GM18951 (cell line): ENCODE results near the gene KIAA0586.
A peak's percentile ranks its signal among the peaks of the same experiment; 100 is the strongest.
"Not testable (repeated sequence)": the region's sequence is repeated elsewhere in the genome, so short reads cannot be mapped to it uniquely, and the experiment has no call there.

Source experiments
- POLR2A ChIP-seq: IDR thresholded peaks from 4 replicates; pipeline ENCODE4 v1.6.1; 2011; ENCODE audit warnings: mild to moderate bottlenecking; ENCODE audit not compliant: insufficient read length, insufficient read depth; ENCODE audit errors: extremely low read depth
- in situ Hi-C: fragments of 300-500 bp; cut with MboI; formaldehyde crosslinking; loops from one replicate; pipeline ENCODE4 v1.12.0; 2022; ENCODE audit warnings: low sequenced_read_pairs, mixed read lengths, inconsistent platforms; ENCODE audit not compliant: unreplicated experiment

Gene KIAA0586

GRCh38 chr14:58427281-58428117, at the start of gene KIAA0586, which contains the start of gene TIMM9:
KIAA0586 (plus strand) TSS chr14:58427719; CDS start chr14:58428265, 546 bp downstream.
TIMM9 (minus strand) TSS chr14:58427531; CDS start chr14:58411945, 15,586 bp downstream.
- in situ Hi-C loops, result no loop called here
- TF ChIP-seq POLR2A, result peak; percentile 81

- TF ChIP-seq POLR2A, result no peak
- in situ Hi-C loops, result no loop called here
Measured at GRCh38 chr14:58390830-58391229, 36.7 kb upstream of the KIAA0586 start.

DNA sequence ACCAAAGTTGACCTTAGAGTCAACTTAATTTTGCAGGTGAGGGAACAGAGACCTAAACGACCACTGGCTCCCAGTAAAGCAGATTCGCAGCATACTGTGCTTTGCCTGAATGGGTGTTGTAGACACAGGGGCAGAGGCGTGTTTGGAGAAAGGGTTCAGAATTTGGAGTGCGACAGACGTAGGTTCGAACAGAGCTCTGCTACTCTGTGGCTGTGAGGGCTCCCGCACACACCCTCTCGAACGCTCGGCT, 32.0 kb upstream of the KIAA0586 start:
- in situ Hi-C loops, result no loop called here
- TF ChIP-seq POLR2A, result no peak

DNA sequence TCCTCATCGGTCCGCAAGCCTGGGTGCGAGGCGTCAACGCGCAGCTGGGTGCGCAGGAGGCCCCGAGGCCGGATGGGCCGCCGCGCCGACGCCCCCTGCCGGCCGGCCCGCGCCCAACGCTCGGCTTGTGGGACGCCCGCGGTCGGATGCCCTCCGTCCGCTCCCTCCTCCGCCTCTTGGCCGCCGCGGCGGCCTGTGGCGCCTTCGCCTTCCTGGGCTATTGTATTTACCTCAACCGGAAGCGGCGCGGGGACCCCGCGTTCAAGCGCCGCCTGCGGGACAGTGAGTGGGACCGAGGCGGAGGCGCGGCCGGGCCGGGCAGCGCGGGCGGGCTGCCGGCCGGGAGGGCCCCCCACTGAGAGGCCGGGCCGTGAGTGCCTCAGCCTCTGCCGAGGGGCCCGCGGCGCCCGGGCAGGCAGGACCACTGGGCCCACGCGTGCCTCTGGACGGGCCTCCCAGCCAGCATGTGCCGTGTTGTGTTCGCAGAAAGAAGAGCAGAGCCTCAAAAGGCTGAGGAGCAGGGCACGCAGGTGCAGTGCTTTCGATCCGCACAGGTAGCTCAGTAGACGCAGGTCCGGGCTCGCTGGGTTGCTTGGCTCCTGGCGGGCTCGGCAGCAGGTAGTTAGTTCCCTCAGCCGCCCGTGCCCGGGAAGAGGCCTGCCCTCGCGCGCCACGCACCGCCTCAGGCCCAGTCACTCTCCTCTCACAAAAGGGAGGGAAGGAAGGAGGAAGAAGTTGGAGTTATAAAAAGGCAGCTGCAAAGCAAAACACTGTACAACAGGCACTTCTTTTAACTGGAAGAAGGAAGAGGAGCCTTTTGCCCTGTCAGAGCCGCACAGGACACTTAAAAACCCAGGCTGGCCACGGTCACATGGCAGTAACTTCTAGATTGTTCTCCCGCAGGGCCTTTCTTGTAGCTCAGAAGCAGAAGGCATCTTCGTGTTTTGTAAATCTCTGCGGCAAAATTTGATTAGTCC, 31.4 kb upstream of the KIAA0586 start, which contains the start of gene TOMM20L:
Gene TOMM20L, plus strand, starts transcription at position 119 of the 977 bp plus-strand sequence. Its CDS starts 28 bp downstream, at position 147.
- in situ Hi-C loops, result no loop called here
- TF ChIP-seq POLR2A, result peak; percentile 36

GRCh38 chr14:58397156-58397555, 30.4 kb upstream of the KIAA0586 start:
- in situ Hi-C loops, result no loop called here
- no peak for TF ChIP-seq POLR2A

DNA sequence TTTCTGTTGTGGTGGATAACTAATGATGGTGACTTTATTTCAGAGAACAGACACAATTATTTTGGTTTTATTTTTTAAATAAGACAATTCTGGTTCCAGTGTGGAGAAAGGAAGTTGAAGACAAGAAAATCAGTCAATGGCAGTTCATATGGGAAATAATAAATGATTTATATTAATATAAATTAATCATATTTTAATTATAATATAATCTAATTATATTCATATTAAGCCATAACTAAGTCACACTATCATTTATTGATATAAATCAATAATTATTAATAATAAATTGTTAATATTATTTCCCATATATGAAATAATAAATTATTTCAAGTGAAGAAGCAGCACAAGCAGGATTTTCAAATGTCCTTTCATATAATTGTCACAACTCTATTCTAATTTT, 29.0 kb upstream of the KIAA0586 start:
- in situ Hi-C loops, result no loop called here
- no peak for TF ChIP-seq POLR2A

- no peak for TF ChIP-seq POLR2A
- in situ Hi-C loops, result no loop called here
Measured at GRCh38 chr14:58398895-58399294, 28.6 kb upstream of the KIAA0586 start.

- no peak for TF ChIP-seq POLR2A
- in situ Hi-C loops, result no loop called here
Measured at GRCh38 chr14:58401587-58401986, 25.9 kb upstream of the KIAA0586 start.

DNA sequence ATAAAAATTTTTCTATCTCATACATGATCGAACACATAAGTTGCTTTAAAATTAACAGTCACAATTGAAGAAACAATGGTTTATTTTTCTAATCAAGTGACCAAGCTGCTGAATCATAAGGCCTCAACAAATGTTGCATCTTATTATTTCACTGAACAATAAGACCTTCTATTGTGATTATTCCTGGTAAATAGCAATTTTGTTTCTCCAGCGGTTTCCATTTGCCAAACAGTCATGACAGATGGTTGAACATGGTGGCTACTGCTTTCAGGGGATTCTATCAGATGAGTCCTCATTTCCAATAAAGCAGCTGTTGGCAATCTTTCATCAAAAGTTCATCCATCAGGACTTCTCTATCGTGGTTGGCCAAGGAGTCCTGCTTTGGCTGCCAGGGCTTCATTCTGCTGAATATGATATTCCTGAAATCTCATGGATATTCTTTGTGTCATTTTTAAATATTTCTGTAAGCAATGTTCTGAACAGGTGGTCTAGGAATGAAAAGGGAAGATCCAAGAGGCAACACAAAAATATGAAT, 18.8 kb upstream of the KIAA0586 start:
- in situ Hi-C loops, result no loop called here
- TF ChIP-seq POLR2A, result no peak

DNA sequence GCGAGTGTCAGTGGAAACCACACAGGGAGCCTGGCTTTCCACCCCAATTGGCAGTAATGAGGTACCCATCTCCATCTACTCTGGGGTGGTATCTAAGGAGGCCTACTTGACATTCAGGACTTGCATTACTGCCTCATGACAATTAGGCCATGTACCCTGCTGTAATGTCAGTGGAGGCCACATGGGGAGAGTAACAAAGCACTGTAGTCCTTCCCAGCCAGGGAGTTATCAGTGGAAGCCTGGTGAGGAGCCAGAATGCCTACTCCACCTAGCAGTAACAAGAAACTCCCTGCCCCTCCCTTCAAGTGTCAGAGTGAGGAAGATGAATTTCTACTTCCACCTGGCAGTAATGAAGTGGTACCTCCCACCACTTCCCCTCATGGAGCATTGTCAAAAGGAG, 12.7 kb upstream of the KIAA0586 start:
- in situ Hi-C loops, result no loop called here
- no peak for TF ChIP-seq POLR2A

GRCh38 chr14:58415636-58416547, 11.6 kb upstream of the KIAA0586 start:
- in situ Hi-C loops, result no loop called here
- TF ChIP-seq POLR2A, result no peak

GRCh38 chr14:58416934-58417333, 10.6 kb upstream of the KIAA0586 start:
- in situ Hi-C loops, result not testable (repeated sequence)
